Parathyroid adenoma (tissue), 2 donors: ENCODE results near the gene CHAF1A.
A peak's percentile ranks its signal among the peaks of the same experiment; 100 is the strongest.

ENCODE experiments used
- H2AFZ ChIP-seq: fragments of 300-600 bp; sonication (generic); one replicate; pipeline ENCODE4 v1.7.0; 2017; ENCODE audit warnings: antibody characterized with exemption, mild to moderate bottlenecking
- H3K27ac ChIP-seq: fragments of 300-600 bp; sonication (generic); one replicate; pipeline ENCODE4 v1.7.0; 2017
- H3K27me3 ChIP-seq: fragments of 300-600 bp; sonication (generic); one replicate; pipeline ENCODE4 v1.7.0; 2017; ENCODE audit warnings: low read length; ENCODE audit not compliant: control insufficient read depth, insufficient read depth
- H3K36me3 ChIP-seq: fragments of 300-600 bp; sonication (generic); one replicate; pipeline ENCODE4 v1.7.0; 2017; ENCODE audit warnings: low read length; ENCODE audit not compliant: control insufficient read depth, insufficient read depth
- H3K4me1 ChIP-seq: fragments of 300-600 bp; sonication (generic); one replicate; pipeline ENCODE4 v1.7.0; 2017; ENCODE audit warnings: control low read depth
- H3K4me2 ChIP-seq: fragments of 300-600 bp; sonication (generic); one replicate; pipeline ENCODE4 v1.7.0; 2017; ENCODE audit warnings: low read length
- H3K4me3 ChIP-seq: fragments of 300-600 bp; sonication (generic); one replicate; pipeline ENCODE4 v1.7.0; 2017; ENCODE audit warnings: low read depth, low read length
- H3K79me2 ChIP-seq: fragments of 300-600 bp; sonication (generic); one replicate; pipeline ENCODE4 v1.7.0; 2017; ENCODE audit warnings: control low read depth
- H3K9ac ChIP-seq: fragments of 300-600 bp; sonication (generic); one replicate; pipeline ENCODE4 v1.7.0; 2017; ENCODE audit warnings: mild to moderate bottlenecking
- H3K9me3 ChIP-seq: fragments of 300-600 bp; sonication (generic); one replicate; pipeline ENCODE4 v1.7.0; 2017; ENCODE audit warnings: low read length; ENCODE audit not compliant: control insufficient read depth
- CTCF ChIP-seq: fragments of 300-600 bp; sonication (generic); IDR thresholded peaks from one replicate; pipeline ENCODE4 v1.7.0; 2017; ENCODE audit warnings: antibody characterized with exemption, mild to moderate bottlenecking
- donor health status: primary hyperparathyroidism.

Gene CHAF1A

GRCh38 chr19:4393947-4394590, 8.4 kb upstream of the CHAF1A start:
- H3K9ac ChIP-seq: no peak overlapping the region
- peak overlapping the region; percentile 2 for H3K27ac ChIP-seq

GRCh38 chr19:4396949-4397783, 5.3 kb upstream of the CHAF1A start:
- no peak overlapping the region for H3K4me3 ChIP-seq

More at GRCh38 chr19:4393947-4394590, 8.4 kb upstream of the CHAF1A start:
- no peak overlapping the region for H3K4me3 ChIP-seq
- H3K36me3 ChIP-seq: no peaks in the 10 kb centered on the region
- H2AFZ ChIP-seq: no peak overlapping the region
- H3K27me3 ChIP-seq: no peaks in the 10 kb centered on the region
- H3K4me1 ChIP-seq: peaks cover 49% of the 10 kb centered on the region
- H3K9me3 ChIP-seq: no peaks in the 10 kb centered on the region
- no peak for TF ChIP-seq CTCF
- no peak overlapping the region for H3K4me2 ChIP-seq
- H3K79me2 ChIP-seq: peaks cover 76% of the 10 kb centered on the region

GRCh38 chr19:4399812-4400134, 2.7 kb upstream of the CHAF1A start:
- H3K4me1 ChIP-seq: peaks cover 20% of the 10 kb centered on the region
- TF ChIP-seq CTCF: no peak

More at GRCh38 chr19:4396949-4397783, 5.3 kb upstream of the CHAF1A start:
- peaks cover 28% of the 10 kb centered on the region for H3K4me1 ChIP-seq
- H3K9ac ChIP-seq: no peak overlapping the region
- peak overlapping the region; percentile 20 for H3K27ac ChIP-seq
- no peaks in the 10 kb centered on the region for H3K9me3 ChIP-seq
- H2AFZ ChIP-seq: no peak overlapping the region
- no peak for TF ChIP-seq CTCF
- H3K27me3 ChIP-seq: no peaks in the 10 kb centered on the region
- no peak overlapping the region for H3K4me2 ChIP-seq
- H3K79me2 ChIP-seq: peaks cover 71% of the 10 kb centered on the region
- no peaks in the 10 kb centered on the region for H3K36me3 ChIP-seq

GRCh38 chr19:4400135-4400936, 2.1 kb upstream of the CHAF1A start, which contains the start of gene SH3GL1:
Gene SH3GL1 (minus strand): TSS chr19:4400547. CDS start chr19:4400368, 179 bp downstream.
- Histone ChIP-seq H3K9me3 (no peaks in the 10 kb centered on the region), H3K4me2 (peak within 1 kb of the TSS; percentile 96), H3K27ac (peak within 1 kb of the TSS; percentile 85), H2AFZ (peak within 1 kb of the TSS; percentile 68), H3K27me3 (no peaks in the 10 kb centered on the region), H3K4me3 (peak within 1 kb of the TSS; percentile 75), H3K9ac (peak within 1 kb of the TSS; percentile 68), H3K36me3 (no peaks in the 10 kb centered on the region), H3K79me2 (peaks cover 48% of the 10 kb centered on the region), H3K4me1 (peaks cover 14% of the 10 kb centered on the region)
- peak; percentile 88 for TF ChIP-seq CTCF

More at GRCh38 chr19:4399812-4400134, 2.7 kb upstream of the CHAF1A start:
- Histone ChIP-seq H3K79me2 (peaks cover 53% of the 10 kb centered on the region), H3K36me3 (no peaks in the 10 kb centered on the region), H2AFZ (peak overlapping the region; percentile 68), H3K4me3 (peak overlapping the region; percentile 75), H3K27me3 (no peaks in the 10 kb centered on the region), H3K27ac (peak overlapping the region; percentile 85), H3K4me2 (peak overlapping the region; percentile 96), H3K9me3 (no peaks in the 10 kb centered on the region), H3K9ac (peak overlapping the region; percentile 68)
